Activated T-cell treated with anti-CD3 and anti-CD28 coated beads for 4 hours (primary cell): ENCODE measurements around the gene RASD1.
"Not testable (repeated sequence)": the region's sequence is repeated elsewhere in the genome, so short reads cannot be mapped to it uniquely, and the experiment has no call there.

Experiments used
- DNase-seq: peaks from one replicate; pipeline ENCODE4 v3.0.0-alpha.2; 2020

RASD1 gene

DNA sequence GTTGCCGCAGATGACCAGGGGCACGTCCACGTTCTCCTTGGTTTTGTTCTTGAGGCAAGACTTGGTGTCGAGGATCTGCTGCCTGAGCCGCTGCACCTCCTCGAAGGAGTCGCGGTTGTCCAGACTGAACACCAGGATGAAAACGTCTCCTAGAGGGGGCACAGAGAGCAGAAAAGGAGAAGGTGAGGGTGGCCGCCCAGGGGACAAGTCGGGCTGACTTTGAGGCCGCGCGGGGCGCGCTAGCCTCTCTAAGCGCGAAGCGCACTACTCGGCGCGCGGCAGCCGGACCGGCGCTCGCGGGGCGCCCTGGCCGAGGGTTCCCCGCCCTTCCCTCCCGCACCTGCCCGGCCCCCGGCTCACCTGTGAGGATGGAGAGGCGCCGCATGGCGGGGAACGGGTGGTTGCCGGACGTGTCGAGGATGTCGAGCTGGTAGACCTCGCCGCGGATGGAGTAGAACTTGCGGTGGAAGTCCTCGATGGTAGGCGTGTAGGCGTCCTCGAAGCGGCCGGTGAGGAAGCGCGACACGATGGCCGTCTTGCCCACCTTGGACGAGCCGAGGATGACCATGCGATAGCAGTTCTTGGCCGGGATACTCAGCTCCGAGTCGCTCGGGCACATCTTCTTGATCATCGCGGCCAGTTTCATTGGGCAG lies 533 bp downstream of the RASD1 start:
- no peak for DNase-seq

DNA sequence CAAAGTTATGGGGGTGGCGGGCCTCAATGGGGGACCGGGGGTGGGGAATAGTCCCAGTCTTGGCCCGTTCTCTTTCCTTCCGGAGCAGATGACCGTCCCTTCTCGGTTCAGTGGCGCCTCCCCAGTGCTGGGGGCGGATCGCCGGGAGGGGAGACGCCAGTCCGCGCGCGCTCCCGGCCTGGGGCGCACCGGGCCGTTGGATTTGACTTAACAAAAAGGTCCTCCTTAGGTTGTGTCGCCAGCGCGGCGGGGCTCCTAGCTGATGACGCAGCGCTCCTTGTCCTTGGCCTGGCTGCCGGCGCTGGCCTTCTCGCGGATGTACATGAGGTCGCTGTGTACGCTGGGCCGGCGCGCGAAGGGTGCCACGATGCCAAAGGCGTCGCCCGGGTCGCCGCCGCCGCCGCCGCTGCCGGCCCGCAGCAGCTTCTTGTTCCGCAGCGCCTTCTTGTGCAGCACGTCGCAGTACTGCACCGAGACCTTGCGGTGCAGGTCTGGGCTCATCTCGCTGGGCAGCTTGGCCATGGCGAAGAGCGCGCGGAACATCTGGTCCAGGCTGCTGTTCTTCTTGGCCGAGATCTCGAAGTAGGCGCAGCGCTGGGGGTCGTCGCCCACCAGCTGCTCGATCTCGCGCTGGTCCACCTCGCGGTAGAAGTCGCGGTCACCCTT lies 1.2 kb downstream of the RASD1 start:
- no peak for DNase-seq

DNA sequence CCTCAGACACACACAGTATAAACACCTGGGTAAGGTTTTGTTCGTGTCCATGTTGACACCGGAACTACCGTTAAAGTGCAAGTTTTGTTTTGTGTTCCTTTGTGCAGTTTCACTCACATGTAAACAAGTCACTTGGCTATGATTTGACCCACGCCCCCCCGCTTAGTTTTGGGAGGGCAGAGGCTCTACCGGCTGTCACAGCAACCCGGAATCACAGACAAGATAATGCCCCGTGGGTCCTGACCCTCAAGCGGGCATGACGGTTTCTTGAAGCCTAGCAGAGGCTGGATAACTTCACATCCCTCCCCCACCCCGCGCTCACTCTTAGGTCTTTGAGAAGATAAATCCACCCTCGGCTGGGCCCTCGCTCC lies 1.7 kb downstream of the RASD1 start:
- no peak for DNase-seq

DNA sequence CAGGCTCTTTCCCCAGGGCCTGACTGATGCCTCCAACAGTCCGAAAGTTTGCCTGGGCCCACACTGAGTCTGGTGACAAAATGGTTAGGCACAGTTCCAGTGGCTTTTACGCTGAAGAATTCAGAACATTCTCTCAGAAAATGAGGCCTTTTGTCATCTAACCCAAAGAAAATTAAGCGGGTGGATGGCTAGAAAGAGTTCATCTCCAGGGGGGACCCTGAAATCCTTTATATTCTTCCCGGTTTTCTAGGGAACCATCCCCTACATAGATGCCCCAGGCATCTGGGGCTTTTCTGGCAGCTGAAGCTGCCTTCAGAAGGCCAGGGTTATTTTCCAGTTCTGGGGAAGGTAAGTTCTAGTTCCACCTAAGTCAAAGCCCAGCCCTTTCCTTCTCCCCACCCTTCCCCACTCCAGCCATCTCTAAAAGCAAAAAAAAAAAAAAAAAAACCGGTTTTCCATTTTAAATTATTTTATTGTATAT lies 2.2 kb downstream of the RASD1 start:
- DNase-seq = no peak

DNA sequence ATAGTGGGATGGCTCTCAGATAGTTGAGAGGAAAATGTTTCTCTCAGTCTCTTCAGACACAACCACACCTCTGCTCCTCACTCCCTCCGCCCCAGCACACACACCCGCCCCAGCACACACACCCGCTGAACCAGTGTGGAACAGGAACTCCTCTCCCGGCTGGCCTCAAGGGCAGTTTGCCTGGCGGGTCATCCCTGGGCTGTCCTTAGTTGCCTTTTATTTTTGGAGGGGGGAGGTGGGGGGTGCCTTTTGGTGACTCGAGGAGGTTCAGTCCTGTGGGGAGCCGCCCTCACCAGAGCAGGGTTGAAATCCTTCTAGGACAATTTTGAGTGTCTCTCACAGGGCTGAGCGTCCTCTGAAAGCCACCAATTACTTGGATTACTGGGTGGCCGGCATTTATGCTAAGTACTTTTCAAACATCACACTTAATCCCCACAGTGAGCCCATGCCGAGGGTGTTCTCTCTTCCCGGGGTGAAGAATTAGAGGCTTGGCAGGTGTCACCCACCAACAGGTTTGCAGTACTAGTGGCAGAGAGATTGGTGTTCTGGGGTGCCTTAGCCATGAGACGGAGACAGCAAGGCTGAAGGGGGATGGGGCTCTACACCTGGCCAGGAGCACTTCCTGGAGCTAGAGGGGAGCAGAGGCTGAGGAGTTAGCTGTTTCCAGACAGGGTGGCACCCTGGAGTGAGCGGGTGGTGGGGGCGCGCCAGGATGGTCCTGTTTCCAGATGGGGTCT lies 2.8 kb downstream of the RASD1 start:
- DNase-seq = no peak

DNA sequence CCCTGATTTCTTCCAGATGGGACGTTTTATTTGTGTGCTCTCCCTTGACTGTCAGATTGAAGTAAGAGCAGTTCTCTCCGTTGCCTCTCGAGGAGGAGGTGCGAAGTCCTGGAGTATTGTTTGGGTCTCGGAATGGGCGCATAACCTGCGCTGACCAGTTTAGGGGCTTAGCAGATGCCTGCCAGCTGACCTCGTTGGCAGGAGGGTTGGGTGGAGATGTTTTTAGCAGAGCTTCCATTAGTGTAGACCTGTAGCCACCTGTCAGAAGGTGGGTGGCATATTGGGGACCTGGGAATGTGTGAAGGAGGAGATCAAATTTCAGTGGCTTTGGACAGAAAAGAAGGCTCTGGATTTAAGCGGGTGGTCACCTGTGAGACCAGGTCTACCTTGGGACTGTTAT lies 3.6 kb downstream of the RASD1 start:
- DNase-seq = no peak

DNA sequence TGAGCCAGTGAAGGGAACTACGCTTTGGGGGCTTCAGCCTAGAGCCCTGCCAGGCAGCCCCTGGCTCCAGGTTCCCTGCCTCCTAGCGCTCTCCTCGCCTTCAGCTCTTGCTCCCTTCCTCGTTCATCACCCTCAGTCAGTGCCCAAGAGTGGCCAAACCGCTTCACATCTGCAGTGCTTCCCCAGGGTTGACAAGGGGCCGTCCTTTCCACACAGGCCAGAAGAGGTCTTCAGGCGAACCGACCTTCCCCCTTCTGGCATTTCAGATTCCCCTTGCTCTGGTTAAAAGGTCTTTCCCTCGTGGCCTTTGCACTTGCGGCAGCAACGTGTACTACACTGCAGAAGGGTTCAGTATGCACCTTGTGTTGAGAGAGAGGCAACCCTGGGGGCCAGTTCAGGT lies 4.1 kb downstream of the RASD1 start:
- DNase-seq = no peak

DNA sequence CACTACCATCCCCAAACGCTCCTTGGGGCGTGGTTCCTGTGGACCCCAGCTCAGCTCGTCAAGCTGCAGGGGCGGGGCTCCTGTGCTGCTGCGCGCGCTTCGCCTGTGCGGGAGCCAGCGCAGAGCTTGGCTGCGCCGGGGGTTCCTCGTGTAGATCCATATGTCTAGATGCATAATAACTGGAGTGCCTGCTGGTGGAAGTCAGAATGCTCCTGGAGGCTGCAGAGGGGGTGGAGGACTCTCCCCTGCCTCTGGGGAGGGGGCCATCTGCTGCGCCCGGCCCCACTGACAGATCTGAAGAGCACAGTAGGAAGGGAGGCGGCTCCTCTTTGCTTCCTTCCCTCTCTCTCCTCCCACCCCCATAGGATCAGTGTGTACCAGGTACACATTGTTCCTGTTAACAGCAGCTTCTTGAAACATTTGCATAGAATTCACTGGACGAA lies 4.6 kb downstream of the RASD1 start:
- no peak for DNase-seq

DNA sequence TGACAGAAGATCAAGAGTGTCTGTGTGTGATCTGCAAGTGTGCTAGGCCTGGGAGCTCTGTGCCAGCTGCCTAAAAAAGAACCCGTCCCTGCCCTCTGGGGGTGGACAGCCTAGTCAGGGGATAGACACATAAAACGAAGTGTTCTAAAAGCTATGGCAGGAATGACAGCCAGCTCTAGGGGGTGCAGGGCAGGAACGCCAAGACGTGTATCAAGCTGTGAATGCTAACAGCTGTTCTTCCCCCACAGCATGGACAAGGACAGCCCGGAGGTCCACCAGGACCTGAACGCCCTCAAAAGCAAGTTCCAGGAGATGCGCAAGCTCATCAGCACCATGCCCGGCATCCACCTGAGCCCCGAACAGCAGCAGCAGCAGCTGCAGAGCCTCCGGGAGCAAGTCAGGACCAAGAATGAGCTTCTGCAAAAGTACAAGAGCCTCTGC lies 5.1 kb downstream of the RASD1 start:
- DNase-seq = no peak

DNA sequence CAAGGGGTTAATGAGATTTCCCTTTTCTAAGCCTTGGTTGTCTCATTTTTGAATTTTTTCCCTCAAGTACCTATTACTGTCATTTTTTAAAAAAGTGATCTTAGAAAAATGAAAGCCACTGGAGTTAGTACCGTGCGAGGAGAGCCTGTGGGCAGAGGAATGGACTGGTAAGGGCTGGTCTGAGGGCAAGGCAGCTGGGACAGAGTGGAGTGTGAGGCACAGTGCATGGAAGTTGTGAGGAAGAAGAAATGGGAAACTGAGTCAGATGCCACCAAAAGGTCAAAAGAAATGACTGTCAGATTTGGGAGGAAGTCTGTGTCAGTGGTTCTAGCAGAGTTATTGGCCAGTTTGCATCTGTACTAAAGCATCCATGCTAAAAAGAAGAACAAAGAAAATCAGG lies 8.2 kb downstream of the RASD1 start:
- DNase-seq = no peak

DNA sequence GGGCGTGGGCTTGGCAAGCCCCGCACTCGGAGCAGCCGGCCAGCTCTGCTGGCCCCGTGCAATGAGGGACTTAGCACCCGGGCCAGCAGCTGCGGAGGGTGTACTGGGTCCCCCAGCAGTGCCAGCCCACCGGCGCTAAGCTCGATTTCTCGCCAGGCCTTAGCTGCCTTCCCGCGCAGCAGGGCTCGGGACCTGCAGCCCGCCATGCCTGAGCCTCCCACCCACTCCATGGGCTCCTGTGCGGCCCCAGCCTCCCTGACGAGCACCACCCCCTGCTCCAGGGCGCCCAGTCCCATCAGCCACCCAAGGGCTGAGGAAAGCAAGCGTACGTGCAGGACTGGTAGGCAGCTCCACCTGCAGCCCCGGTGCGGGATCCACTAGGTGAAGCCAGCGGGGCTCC lies 9.8 kb downstream of the RASD1 start:
- not testable (repeated sequence) for DNase-seq

DNA sequence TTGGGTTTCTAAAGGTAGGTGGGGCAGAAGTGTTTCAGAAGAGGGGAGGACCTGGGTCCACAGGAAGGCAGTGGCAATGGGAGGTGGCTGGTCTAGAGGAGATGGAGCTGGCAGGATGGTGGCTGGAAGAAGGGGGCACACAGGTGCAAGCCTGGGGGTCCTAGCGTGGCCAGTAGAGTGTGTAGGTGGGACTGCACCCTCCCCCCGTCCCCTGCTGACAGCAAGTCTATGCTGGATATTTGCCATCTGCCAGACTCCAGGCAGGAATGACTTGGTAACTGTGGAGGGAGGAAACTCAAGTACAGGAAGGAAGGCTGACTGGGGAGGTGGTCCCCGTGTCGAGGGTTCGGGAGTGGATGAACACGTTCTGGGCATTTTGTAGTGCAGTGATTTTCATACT lies 10.8 kb downstream of the RASD1 start:
- DNase-seq = no peak

DNA sequence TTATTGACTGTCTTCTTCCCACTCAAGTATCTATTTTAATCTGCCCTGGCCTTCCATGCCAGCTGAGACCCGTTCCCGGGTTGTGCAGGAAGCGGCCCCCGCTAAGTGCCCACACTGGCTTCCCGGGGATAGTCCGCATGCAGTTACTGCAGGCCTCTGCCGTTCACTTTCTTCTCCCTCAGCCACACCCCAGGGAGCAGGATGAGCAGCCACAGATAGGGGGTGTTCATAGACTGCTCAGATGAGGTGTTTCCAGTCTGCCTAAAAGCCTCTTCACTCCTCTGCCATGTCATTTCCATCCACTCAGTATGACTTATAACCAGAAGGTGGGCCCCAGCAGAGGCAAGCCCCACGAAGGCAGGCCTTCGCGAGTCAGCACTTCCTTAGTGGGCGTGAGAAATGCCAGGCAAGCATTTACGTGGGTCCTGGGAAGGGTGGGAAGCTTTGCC lies 11.7 kb downstream of the RASD1 start:
- DNase-seq = no peak

DNA sequence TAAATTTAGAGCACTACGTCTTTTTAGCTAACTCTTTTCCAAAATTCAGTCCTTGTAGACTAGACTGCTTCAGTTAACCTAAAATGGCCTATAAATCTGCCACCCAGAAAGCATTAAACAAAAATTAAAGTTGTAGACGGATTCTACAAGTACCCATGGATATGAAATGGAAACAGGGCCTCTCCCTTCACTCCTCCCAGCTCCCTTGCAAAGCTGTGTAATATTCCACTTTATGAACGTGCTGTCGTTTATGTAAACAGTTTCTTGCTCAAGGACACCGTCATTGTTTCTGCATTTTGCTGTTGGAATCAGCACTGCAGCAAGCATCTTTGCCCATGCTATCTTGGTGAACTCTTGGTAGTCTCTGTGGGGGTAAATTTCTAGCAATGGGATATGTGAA lies 14.3 kb downstream of the RASD1 start:
- DNase-seq = no peak

DNA sequence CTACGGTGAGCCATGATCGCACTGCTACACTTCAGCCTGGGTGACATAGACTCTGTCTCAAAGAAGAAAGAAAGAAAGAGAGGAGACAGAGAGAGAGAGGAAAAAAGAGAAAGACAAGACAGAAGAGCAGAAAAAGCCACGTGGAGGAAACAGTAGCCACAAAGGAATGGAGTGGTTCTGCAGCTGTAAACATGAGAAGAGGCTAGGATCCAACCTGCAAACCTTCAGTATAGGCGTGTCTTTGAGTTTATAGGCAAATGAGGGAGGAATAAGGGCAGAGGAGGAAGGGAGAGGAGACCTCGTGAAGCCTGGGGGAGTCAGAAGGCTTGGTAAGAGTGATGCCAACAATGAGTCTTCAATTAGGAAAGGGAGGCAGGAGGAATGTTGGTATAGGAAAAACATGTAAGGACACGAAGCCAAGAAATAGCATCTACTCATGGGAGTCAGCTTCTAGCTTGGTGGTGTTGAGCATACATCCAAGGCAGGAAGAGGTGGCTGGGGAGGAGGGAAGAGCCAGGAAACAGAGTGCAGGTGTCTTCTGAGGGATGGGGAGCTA lies 15.5 kb downstream of the RASD1 start:
- DNase-seq = no peak

DNA sequence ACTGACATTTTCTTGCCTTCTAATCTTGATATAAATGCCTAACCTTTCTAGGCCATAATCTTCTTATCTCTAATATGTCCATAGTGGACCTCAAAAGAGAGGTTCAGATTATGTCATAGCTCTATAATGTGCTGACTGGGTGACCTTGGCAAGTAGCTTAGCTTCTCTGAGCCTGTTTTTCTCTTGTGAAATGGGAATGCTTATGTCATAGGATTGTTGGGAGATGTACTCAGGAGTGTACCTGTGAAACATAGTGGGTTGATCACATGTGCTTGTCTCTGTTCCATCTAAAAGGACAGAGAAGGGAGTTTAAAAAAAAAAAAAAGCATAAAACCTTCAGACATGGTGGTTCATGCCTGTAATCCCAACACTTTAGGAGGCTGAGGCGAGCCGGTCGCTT lies 17.0 kb downstream of the RASD1 start:
- no peak for DNase-seq

DNA sequence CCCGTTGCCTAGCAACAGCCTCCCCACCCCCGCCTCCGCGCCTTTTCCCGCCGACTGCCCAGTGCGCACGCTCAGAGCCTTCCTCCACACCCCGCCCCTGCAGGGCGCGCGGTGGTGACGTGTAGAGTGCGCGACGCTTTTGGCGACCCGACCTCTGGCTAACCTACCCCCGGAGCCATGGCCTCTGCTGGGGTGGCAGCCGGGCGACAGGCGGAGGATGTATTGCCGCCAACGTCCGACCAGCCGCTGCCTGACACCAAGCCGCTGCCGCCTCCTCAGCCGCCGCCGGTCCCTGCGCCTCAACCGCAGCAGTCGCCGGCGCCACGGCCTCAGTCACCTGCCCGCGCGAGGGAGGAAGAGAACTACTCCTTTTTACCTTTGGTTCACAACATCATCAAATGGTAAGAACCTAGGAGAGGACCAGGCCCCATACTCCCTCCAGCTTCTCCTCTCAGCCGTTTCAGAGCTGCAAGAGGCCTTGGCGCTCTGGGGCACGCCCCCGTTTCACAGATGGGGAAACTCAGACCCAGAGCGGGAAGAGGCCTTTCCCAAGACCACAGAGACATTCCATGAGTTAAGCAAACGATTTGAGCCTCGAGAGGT lies 19.2 kb downstream of the RASD1 start, which contains the start of gene MED9:
Gene MED9, plus strand, starts transcription at position 136 of the 603 bp plus-strand sequence. Its CDS starts 42 bp downstream, at position 178.
- peak; percentile 98 for DNase-seq

DNA sequence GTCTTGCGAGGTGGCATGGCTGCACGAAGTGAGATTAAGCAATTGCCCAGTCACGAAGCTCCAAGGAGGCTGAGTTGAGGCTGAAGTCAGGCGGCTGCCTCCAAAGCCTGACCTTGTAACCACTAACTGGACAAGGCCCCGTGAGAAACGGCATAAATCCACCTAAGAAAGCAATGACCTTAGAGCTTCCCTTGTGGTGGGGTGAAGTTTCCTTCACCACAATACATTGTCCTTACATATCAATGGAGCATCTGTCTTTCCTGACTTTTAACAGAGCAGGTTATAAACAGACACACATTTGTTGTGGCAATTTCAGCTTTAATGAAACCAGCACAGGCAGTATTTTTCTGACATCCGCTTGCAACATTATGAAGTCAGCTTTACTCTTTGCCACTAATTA lies 21.9 kb downstream of the RASD1 start:
- DNase-seq = no peak

DNA sequence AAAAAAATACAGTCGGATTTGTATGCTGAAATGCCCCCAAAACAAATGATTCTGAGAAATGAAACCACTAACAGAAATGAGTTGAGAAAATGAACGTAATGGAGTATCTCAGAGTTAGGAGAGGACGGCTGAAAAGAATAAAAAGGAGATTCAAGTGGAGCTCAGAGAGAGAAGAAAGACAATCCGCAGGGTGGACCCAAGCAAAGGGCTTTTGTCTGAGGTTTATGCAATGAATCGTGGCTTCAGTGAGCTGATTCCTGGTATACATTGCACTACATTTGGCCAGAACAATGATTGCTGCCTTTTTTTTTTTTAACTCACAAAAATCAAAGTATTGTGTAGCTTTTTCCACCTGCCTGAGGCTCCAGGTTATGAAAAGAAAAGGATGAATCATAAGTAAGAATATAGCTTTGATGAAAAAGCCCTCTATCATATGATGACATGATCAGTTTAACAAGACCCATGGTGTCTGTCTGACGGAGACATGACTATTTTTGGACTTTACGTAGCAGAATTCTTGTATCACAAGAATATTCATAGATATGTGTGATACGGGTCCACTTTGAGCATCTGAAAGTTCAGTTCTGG lies 23.8 kb downstream of the RASD1 start:
- DNase-seq = no peak

DNA sequence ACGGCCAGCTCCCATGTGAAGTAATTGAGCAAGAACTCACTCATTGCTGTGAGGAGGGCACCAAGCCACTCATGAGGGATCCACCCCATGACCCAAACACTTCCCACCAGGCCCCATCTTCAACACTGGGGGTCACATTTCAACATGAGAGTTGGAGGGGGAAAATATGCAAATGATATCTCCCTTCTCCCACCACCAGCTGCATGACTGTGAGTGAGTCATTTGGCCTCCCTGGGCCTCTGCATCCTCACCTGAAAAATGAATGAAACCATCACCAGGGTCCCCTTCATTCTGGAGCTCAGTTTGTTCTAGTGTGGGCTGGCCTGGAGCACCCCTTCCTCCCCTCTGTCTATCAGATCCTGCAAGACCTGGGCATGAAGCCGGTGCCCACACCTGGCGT lies 26.2 kb downstream of the RASD1 start:
- DNase-seq = no peak

DNA sequence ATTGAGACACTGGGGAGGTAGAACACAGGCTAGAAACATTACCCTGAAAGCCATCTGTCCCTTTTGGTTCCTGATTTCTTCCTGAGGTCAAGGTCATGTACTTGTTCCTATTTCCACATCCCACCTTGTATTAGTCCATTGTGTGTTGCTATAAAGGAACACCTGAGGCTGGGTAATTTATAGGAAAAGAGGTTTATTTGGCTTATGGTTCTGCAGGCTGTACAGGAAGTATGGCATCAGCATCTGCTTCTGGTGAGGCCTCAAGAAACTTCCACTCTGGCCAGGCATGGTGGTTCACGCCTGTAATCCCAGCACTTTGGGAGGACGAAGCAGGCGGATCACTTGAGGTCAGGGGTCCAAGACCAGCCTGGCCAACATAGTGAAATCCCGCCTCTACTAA lies 26.8 kb downstream of the RASD1 start:
- DNase-seq = no peak

DNA sequence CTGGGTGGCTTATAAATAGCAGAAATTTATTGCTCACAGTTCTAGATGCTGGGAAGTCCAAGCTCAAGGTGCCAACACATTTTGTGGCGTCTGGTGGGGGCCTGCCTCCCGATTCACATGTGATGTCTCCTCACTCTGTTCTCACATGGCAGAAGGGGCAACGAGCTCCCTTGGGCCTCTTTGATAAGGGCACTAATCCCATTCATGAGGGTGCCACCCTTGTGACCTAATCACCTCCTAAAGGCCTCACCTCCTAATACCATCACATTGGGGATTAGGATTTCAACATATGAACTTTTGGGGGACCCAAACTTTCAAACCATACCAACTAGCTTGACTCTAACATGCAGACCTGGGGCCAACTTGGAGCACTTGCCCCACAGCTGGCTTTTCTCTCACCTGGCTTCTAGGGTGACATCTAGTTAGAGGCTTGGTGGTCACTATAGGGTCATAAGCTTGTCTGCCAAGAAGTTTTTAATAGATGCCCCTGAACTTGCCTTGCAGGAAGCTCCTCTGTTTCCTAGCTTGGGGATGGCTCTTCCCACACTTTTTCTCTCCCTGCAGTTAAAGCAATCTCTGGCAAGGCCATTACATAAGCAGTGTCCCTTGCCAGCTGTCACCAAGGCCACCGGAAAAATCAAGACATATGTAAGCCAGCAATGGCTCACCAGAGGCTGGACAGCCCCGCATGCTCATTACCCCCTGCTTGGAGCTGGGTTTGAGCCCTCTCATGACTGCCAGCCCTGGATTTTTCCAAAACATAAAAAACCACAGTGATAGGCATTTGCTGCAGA lies 27.8 kb downstream of the RASD1 start:
- no peak for DNase-seq
